ENCODE measurements around the gene RCOR1. TPM values are rescaled to one million over a fixed set of nuclear protein-coding genes. Genes with fewer than 3 reads are reported as not detected.
"Not testable (repeated sequence)": the region's sequence is repeated elsewhere in the genome, so short reads cannot be mapped to it uniquely, and the experiment has no call there.

The RCOR1 gene
- total and polyA plus RNA-seq, 2 of the 8 experiments (the other 6 are each of a cell fraction or from before 2014, with no cell fraction given): 12.3 to 26.3 TPM

DNA sequence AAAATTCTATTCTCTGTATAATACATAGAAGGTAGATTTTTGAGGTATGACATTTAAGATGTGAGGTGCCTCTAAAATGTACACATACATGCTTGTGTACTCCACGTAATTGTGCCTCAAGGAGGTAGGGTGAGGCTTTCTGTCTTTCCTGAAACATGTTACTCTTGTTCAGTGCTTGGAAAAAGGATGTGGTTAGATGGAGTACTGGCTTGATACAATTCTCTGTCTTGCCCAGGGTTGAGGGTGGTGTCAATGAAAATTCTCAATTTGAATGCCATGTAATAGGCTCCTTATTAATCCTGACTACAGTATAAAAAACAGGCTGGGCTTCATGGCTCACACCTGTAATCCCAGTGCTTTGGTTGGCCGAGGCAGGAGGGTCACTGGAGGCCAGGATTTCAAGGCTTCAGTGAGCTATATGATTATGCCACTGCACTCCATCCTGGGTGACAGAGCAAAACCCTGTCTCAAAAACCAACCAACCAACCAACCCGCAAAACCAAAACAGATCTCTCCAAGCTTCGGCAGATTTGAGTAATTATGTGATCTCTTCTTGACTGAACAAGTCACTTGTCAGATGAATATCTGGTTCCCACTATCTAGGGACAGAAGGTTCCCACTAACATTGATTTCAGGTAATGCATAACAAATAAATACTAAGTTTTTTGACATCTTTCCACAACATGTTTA, 41.6 kb downstream of the RCOR1 start (continued):
- TF ChIP-seq CTBP2 (IDR thresholded peaks at IDR 0.05; ENCODE audit: borderline replicate concordance, insufficient read depth, insufficient read length, low read length) (no peak), JUND (IDR thresholded peaks at IDR 0.05; ENCODE audit: low read length) (no peak), RBBP5 (IDR thresholded peaks at IDR 0.05; ENCODE audit: borderline replicate concordance, low read depth, low read length) (no peak), NANOG (IDR thresholded peaks at IDR 0.05; ENCODE audit: insufficient read depth, low read depth, low read length, poor library complexity, severe bottlenecking) (no peak), CEBPB (IDR thresholded peaks at IDR 0.05; ENCODE audit: low read depth, low read length) (no peak)

DNA sequence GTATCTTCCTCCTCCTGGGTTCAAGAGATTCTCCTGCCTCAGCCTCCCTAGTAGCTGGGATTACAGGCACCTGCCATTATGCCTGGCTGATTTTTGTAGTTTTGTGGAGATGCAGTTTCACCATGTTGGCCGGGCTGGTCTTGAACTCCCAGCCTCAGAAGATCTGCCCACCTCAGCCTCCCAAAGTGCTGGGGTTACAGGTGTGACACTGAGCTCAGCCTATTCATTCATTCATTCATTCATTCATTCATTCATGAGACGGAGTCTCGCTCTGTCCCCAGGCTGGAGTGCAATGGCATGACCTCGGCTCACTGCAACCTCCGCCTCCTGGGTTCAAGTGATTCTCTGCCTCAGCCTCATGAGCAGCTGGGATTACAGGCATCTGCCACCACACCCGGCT, 47.2 kb downstream of the RCOR1 start:
- H3K4me2 ChIP-seq (ENCODE audit: insufficient read depth in 1 of 2, low read depth in 2 of 2, low read length in 2 of 2); H2BK12ac ChIP-seq (ENCODE audit: low read depth, low read length); H3K56ac ChIP-seq (replicated peaks; ENCODE audit: insufficient read length, low read depth, low read length); H3K23ac ChIP-seq (ENCODE audit: insufficient read length); POLR2A ChIA-PET (ENCODE audit: partially characterized antibody); H2BK20ac ChIP-seq (ENCODE audit: low read length); H3K4ac ChIP-seq (replicated peaks; ENCODE audit: insufficient read length, low read depth, low read length); H4K91ac ChIP-seq (replicated peaks; ENCODE audit: insufficient read length, low read length); FAIRE-seq; H2BK15ac ChIP-seq (ENCODE audit: low read length); H4K8ac ChIP-seq (ENCODE audit: extremely low read depth, insufficient read depth, low read length); DNase-seq (ENCODE audit: low read depth in 1 of 2, low spot score in 2 of 2); H2BK5ac ChIP-seq (ENCODE audit: low read depth, low read length); H3K27ac ChIP-seq (ENCODE audit: low read depth, low read length); H2AK5ac ChIP-seq (ENCODE audit: low read depth, low read length); H3K9ac ChIP-seq (replicated peaks in 1 of 4; ENCODE audit: extremely low read depth in 1 of 4, low read depth in 3 of 4, low read length in 3 of 4); H3K4me1 ChIP-seq (replicated peaks in 1 of 4; ENCODE audit: control insufficient read depth in 3 of 4, insufficient read depth in 4 of 4, low read length in 3 of 4); H2AFZ ChIP-seq (ENCODE audit: low read length); H3K9me3 ChIP-seq (ENCODE audit: insufficient read depth in 2 of 2, low read depth in 1 of 2, low read length in 1 of 2); H3K36me3 ChIP-seq (ENCODE audit: control insufficient read depth in 2 of 4, insufficient read depth in 4 of 4, low read length in 3 of 4); H3K18ac ChIP-seq (ENCODE audit: extremely low read depth, low read length); H3K23me2 ChIP-seq (ENCODE audit: low read depth, low read length); H4K5ac ChIP-seq (ENCODE audit: insufficient read length, low read depth, low read length); H3K14ac ChIP-seq (ENCODE audit: insufficient read length); H3K27me3 ChIP-seq (replicated peaks in 1 of 4; ENCODE audit: control insufficient read depth in 3 of 4, extremely low read depth in 1 of 4, insufficient read depth in 3 of 4, low read length in 3 of 4); H3K79me1 ChIP-seq (ENCODE audit: low read depth, low read length); H3K4me3 ChIP-seq (ENCODE audit: extremely low read depth in 1 of 4, insufficient read depth in 2 of 4, low read depth in 3 of 4, low read length in 4 of 4); H2BK120ac ChIP-seq (replicated peaks; ENCODE audit: low read depth, low read length): not testable (repeated sequence)
- 98% methylated on average over 6 of the region's 6 CpGs; no CpG with 5 or more reads in 1 of the 2 experiments for WGBS, 2 experiments (ENCODE audit: extremely low coverage in 1 of 2, insufficient coverage in 1 of 2, insufficient read length in 1 of 2, insufficient replicate concordance in 2 of 2, low coverage in 1 of 2, low lambda C conversion rate in 2 of 2, missing lambda C conversion rate in 1 of 2)
- CTCF ChIA-PET (ENCODE audit: partially characterized antibody): interaction anchor here (0.9 to 2.2 kb wide), 4 partner anchors 13 to 55 kb away, joined by 3 to 9 read pairs (median 6); no protein-coding TSS in a partner anchor
- H4K20me1 ChIP-seq (replicated peaks in 1 of 2; ENCODE audit: control insufficient read depth in 1 of 2, insufficient read depth in 2 of 2, low read length in 2 of 2): peaks cover 3 to 10% of the 10 kb centered on the region in 2 experiments
- H3K79me2 ChIP-seq (ENCODE audit: control insufficient read depth in 1 of 2, insufficient read depth in 2 of 2, low read length in 2 of 2): peaks cover 5 to 77% of the 10 kb centered on the region in 2 experiments; a peak in 2 of 4 replicates
